Measurements from ENCODE around the gene COL23A1. TPM values are rescaled to one million over a fixed set of nuclear protein-coding genes. Genes with fewer than 3 reads are reported as not detected.

Gene COL23A1
- total RNA-seq, 2 donors from 2014 or later: 5.5 to 6.0 TPM

DNA sequence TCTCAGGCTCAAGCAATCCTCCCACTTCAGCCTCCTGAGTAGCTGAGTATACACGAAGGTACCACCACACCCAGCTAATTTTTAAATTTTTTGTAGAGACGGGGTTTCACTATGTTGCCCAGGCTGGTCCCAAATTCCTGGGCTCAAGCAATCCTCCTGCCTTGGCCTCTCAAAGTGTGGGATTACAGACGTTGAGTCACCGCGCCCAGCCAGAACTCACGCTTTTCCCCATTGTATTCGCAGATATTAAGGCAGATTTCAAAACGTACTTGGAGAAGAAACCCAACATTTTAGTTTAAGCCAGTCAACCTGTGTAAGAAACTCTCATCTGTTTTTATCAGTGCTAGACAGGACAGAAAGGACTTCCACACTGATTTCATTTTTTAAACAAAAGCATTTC, 26.6 kb downstream of the COL23A1 start:
- DNase-seq (no peak), ATAC-seq (no peak)
- intact Hi-C loops (cut with DNase I): no loop called here

DNA sequence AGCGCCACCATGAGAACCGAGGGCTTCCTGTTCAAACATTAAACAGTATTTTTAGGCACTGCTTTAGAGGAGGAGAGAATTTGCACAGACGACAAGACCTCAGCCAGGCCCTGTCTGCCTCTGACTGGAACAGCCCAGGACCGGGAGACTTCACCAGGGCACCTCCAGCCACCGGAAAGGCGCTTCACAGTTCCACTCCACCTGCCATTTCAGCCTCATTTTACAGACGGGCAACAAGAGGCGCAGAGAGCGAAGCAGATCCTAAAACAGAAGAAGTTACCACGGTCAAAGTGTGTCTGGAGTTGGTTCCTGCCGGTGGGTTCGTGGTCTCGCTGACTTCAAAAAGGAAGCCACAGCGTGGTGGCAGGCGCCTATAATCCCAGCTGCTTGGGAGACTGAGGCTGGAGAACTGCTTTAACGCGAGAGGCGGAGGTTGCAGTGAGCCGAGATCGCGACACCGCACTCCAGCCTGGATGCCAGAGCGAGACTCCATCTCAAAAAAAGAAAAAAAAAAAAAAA, 28.4 kb downstream of the COL23A1 start:
- no peak for DNase-seq
- intact Hi-C loops (cut with DNase I): no loop called here
- ATAC-seq: no peak

- ATAC-seq: no peak
- no peak for DNase-seq
Measured at GRCh38 chr5:178560911-178561310, 29.3 kb downstream of the COL23A1 start.

DNA sequence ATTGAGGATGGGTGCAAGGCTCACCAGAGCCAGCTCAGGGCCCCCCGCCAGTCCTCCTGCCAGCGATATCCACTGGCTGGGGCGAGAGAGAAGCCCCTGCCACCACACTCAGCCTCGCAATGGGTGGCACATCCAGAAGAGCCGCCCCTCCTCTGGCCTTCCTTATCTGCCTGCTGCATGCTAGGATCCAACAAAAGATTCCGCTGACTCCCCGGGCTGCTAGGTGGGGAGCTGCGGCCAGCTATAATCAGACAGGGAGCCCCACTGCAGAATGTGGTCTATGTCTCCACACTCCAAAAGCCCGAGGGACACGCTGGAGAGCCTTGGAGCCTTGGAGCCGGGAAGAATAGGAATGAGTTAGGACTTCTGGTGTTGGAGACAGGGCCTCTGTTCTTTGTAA, 32.8 kb downstream of the COL23A1 start:
- ATAC-seq: no peak
- DNase-seq: no peak
- intact Hi-C loops (cut with DNase I): no loop called here

More at GRCh38 chr5:178560911-178561310, 29.3 kb downstream of the COL23A1 start:
- intact Hi-C loops (cut with DNase I): no loop called here

GRCh38 chr5:178555771-178556211, 34.4 kb downstream of the COL23A1 start:
- ATAC-seq (peak; percentile 57 to 62), DNase-seq (no peak)
- intact Hi-C loops (cut with DNase I): no loop called here

- intact Hi-C loops (cut with DNase I): no loop called here
- ATAC-seq: no peak
- DNase-seq: no peak
Measured at GRCh38 chr5:178555005-178555404, 35.2 kb downstream of the COL23A1 start.

DNA sequence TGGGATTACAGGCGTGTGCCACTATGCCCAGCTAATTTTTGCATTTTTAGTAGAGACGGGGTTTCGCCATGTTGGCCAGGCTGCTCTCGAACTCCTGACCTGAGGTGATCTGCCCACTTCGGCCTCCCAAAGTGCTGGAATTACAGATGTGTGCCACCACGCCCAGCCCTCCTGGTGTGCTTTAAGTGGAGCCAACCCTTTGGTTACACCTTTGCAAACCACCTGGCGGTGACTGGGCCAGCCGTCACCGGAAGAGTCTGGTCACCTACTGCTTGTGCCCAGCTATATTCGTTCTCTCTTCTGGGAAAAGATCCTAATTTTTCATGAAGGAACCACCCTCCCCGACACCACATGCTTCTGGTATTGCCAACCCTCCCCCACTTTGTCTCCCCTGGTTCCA, 35.9 kb downstream of the COL23A1 start:
- DNase-seq (no peak), ATAC-seq (no peak)
- intact Hi-C loops (cut with DNase I): no loop called here

DNA sequence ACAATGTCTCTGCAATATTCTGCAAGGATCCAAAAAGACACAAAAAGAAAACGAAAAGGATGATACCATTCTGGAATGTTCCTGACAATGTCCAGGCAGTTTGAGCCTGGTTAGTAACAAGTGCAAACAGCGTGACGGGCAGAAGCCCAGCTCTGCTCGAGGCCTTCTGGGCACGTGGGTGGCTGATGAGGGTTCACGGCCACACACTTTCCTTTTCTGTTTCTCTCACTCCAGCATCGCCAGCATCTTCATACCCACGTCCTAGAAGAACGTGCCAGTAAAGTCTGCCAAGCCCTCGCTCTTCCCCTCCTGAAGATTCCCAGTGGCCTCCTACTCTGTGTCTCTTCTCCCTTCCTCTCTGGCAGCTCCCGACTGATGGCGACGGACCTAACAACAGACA, 36.7 kb downstream of the COL23A1 start:
- DNase-seq (no peak), ATAC-seq (no peak)
- intact Hi-C loops (cut with DNase I): no loop called here

GRCh38 chr5:178551468-178551867, 38.7 kb downstream of the COL23A1 start:
- ATAC-seq (no peak), DNase-seq (no peak)
- intact Hi-C loops (cut with DNase I): loop anchor here in 1 of 2 donors (2.0 kb wide), 1 partner anchor 271 kb away; no protein-coding TSS in a partner anchor

DNA sequence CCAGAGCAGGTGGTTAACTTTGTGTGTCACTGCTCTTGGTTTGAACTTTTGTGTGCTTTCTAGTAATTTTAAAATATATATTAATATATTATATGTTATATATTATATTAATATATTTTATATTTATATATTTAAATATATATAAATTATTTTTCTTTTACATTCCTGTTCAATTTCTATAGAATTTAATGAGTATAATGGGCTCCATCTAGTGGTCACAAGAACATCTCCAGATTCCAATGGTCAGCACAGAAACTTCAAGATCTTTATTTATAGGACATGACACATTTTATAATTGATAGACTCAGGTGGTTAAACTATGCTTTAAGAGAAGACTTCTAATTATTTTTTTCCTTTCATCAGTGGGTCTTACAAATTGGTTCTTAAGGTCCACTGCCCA, 39.1 kb downstream of the COL23A1 start:
- intact Hi-C loops (cut with DNase I): loop anchor here in 1 of 2 donors (2.0 kb wide), 1 partner anchor 270 kb away; no protein-coding TSS in a partner anchor
- no peak for ATAC-seq
- DNase-seq: no peak

DNA sequence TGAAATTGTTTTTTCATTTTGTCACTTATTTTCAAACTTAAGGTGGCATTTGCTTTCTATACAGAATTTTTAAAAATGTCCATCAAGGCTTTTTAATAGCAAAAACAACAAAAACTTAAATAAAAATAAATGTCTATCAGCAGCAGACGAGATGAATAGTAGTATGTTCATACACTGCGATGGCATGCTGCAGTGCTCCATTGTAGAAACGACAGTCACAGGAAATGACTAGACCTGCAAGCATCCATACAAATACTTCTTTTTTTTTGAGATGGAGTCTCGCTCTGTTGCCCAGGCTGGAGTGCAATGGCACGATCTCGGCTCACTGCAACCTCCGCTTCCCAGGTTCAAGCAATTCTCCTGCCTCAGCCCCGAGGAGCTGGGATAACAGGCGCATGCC, 41.4 kb downstream of the COL23A1 start:
- ATAC-seq: no peak
- intact Hi-C loops (cut with DNase I): loop anchor here (5.0 kb wide), 2 partner anchors 86 to 261 kb away; no protein-coding TSS in a partner anchor
- DNase-seq: no peak

DNA sequence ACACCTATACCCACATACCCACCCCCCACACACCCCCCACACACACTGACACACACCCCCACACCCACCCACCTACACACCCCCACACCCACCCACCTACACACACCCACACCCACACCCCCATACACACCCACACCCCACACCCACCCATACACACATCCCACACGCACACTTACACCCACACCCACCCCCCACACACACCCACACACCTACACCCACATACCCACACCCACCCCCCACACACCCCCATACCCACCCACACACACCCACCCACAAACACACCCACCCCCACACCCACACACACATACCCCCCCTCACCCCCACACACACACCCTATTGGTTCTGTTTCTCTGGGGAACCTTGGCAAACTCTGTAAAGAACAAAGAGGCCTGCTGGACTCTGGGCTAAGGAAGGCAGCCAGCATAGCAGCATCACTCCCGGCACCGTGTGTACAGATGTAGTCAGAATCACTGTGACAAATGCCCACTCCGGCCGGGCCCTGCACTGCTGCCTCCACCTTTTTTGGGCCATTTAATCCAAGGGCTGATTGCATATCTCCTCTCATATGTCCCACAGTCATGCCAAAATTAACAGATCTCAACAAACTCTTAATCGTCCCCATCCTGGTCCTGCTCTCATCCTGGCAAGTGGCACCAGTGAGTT, 42.3 kb downstream of the COL23A1 start:
- intact Hi-C loops (cut with DNase I): loop anchor here (5.0 kb wide), 2 partner anchors 86 to 261 kb away; no protein-coding TSS in a partner anchor
- ATAC-seq (peak; percentile 19 to 42), DNase-seq (no peak)

- intact Hi-C loops (cut with DNase I): loop anchor here (5.0 kb wide), 2 partner anchors 85 to 260 kb away; no protein-coding TSS in a partner anchor
- ATAC-seq (no peak), DNase-seq (no peak)
Measured at GRCh38 chr5:178547052-178547666, 43.0 kb downstream of the COL23A1 start.

DNA sequence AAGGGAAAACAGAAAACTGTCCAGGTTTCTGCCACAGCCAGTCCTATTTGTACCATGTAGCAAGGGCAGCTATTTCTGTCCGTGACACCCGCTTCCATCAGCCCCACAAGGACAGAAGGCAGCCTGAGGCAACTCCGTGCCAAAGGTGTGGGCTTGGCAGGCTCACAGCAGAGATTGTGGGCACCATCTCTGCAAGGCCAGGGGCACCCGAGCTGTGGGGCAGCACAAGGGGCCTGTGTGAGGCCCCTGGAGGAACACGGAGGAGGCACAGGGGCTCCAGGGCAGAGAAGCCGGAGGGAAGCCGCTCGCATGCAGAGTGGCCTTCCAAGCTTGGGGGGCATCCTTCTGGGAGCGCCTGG, 43.5 kb downstream of the COL23A1 start:
- peak; percentile 59 for DNase-seq
- peak; percentile 71 to 77 for ATAC-seq
- intact Hi-C loops (cut with DNase I): loop anchor here (5.0 kb wide), 2 partner anchors 84 to 259 kb away; no protein-coding TSS in a partner anchor

DNA sequence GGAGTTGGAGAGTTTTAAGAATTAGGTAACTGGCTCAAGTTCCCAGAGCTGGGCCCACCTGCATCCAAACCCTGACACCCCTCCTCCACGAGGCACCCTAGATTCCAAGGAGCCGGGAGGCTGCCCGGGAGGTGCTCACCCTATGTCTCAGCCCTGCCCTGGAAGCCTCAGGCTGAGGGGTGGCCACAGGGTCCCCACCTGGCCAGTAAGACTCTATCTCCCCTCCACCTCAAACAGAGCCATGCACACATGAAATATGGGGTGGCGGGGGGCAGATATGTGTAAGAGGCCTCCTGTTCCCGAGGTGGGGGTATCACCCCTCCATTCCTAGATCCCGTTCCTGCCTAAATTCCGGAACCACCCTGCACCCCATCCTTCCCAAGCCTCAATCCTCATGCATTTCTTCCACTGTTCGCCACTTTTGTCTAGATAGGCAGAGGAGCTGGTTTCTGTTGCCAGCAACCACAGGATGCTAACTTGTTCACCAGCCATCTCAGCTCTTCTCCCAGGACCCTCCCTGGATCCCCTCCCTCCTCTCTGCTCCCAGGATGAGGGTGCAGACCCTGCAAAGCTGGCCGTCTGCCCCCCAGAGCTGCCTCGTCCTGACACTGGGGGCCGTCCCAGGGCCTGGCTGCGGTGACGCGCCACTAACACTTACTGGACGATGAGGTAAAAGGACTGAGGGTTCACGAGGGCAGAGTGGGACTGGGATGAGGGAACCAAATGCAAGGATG, 44.1 kb downstream of the COL23A1 start:
- intact Hi-C loops (cut with DNase I): loop anchor here (5.0 kb wide), 2 partner anchors 84 to 259 kb away; no protein-coding TSS in a partner anchor
- ATAC-seq (no peak), DNase-seq (no peak)

- intact Hi-C loops (cut with DNase I): loop anchor here (5.0 kb wide), 2 partner anchors 83 to 258 kb away; no protein-coding TSS in a partner anchor
Measured at GRCh38 chr5:178545176-178545575, 45.0 kb downstream of the COL23A1 start.

DNA sequence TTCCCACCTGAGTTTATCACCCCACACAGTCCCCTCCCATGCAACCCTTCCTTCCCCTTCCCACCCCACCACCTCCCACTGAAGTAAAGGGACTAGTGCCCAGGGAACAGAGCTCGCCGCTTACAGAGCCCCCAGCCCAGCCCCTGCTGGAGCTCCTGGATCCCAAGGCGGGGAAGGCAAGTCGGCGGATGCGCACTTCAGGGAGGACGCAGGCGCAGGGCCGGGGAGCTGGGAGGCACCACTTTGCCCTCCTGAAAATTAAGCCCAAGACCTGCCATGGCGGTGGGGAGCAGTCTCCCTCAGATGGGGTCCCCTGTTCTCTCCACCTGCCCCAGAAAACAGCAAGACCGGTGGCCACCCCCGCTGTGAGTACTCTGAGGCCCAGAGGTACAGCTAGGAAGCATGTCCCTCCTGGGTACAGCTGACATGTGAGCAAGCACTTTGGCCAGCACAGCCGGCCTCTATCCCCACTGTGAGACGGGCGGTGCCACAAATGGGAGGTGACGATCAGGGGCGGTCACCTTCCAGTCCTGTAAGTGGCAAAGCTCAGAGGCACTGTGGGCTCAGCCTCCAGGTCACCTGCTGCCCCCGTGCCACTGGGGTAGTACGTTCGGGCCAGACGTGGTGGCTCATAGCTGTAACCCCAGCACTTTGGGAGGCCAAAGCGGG, 45.9 kb downstream of the COL23A1 start:
- intact Hi-C loops (cut with DNase I): no loop called here
- peak in 1 of 2 donors; percentile 69 for ATAC-seq
- DNase-seq: peak; percentile 51

More at GRCh38 chr5:178545176-178545575, 45.0 kb downstream of the COL23A1 start:
- ATAC-seq: peak in 1 of 2 donors; percentile 17
- no peak for DNase-seq

GRCh38 chr5:178542455-178542854, 47.7 kb downstream of the COL23A1 start:
- intact Hi-C loops (cut with DNase I): no loop called here
- DNase-seq (no peak), ATAC-seq (peak; percentile 54 to 78)

GRCh38 chr5:178540526-178540925, 49.7 kb downstream of the COL23A1 start:
- intact Hi-C loops (cut with DNase I): no loop called here
- ATAC-seq: no peak
- DNase-seq: no peak
